22Rv1 (cell line): Measurements from ENCODE around the gene MPDU1.

Experiments
- CTCF ChIP-seq: fragments of 450-650 bp; IDR thresholded peaks from 2 replicates; pipeline ENCODE4 v1.5.1; 2017; ENCODE audit warnings: mild to moderate bottlenecking
- ZFX ChIP-seq: fragments of 450-650 bp; IDR thresholded peaks from 2 replicates; pipeline ENCODE4 v1.6.1; 2017; ENCODE audit warnings: antibody characterized with exemption, borderline replicate concordance

- TF ChIP-seq CTCF (no peak), ZFX (no peak)
These were observed 31.0 kb upstream of the MPDU1 start for GRCh38 chr17:7552621-7553051.
